Activated naive CD4-positive, alpha-beta T cell treated with Interleukin-2 at 50 U/mL for 16 hours (primary cell): ENCODE measurements around the gene TRAFD1.

Experiments used
- DNase-seq: peaks from one replicate; pipeline ENCODE4 v3.0.0-alpha.2; 2020

Gene TRAFD1

DNA sequence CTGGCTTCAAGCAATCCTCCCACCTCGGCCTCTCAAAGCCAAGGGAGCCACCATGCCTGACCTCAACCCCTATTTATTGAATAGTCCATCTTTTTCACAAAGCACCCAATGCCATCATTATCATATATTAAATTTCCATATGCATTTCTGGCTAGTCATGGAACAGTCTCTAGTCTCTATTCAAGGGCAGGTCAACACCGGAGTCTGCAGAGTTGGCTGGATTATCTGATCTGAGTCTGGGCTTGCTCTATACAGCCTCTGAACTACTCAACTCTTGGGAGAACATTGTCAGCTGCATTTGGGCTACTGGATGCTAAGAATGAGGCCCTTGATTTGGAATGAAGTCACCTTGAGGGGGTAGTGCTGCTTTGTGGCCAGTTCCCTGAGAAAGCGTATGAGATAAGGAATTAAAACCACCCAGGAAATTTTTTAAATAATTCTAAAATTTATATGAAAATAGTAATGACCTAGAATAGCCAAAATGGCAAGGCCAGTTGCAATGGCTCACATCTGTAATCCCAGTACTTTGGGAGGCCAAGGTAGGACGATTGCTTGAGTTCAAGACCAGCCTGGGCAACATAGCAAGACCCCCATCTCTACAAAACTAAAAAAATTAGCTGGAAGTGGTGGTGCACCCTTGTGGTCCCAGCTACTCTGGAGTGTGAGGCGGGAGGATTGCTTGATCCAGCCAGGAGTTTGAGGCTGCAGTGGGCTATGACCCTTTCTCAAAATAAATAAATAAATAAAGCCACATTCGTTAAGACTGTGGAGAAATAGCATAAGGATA is 9.9 kb upstream of the TRAFD1 start:
- no peak for DNase-seq

DNA sequence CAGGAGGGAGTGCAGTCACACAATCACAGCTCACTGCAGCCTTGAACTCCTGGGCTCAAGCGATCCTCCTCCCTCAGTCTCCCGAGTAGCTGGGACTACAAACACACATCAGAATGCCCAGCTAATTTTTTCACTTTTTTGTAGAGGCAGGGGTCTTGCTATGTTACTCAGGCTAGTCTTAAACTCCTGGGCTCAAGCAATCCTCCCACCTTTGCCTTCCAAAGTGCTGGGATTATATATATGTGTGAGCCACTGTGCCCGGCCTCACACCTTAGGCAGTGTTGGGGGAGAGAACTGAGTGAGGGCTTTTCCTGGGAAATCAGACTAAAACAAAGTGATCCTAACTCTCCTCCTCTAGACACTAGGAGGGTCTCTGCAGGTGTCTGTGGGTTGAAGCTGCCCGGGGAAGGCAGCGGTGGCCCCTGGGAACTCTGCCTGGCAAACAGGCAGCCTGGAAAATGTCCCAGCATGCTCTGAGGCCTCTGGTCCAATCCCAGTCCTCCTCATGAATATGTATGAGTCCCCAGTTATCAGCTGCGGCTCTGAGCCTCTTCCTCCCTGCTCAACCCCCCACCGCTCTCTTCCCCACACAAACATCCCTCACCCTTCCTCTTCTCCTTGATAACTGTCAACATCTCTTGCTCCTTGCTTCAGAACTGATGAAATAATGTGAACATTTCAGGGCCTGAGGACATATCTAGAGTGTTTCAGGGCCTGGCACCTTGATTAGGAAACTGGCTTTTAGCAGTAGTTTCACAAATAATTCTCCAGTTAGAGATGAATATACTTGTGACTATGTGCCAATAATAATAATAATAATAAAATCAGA is 8.9 kb upstream of the TRAFD1 start:
- no peak for DNase-seq

DNA sequence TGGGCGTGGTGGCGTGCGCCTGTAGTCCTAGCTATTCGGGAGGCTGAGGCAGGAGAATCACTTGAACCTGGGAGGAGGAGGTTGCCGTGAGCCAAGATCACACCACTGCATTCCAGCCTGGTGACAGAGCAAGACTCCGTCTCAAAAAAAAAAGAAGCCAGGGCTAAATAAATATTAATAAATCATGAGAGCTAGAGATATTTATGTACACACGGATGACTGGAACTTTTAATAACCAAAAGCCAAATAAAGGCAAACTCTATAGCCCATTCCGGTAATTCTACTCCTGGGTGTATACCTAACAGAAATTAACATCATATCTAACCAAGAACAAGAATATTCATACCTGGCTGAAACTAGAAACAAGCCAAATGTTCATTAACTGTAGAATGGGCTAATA is 7.7 kb upstream of the TRAFD1 start:
- DNase-seq = no peak

GRCh38 chr12:112121780-112122565 is 3.4 kb upstream of the TRAFD1 start:
- no peak for DNase-seq

GRCh38 chr12:112122823-112123690 is 2.3 kb upstream of the TRAFD1 start:
- no peak for DNase-seq

GRCh38 chr12:112124918-112125249 is 476 bp upstream of the TRAFD1 start:
- DNase-seq = no peak

GRCh38 chr12:112126000-112126438 is 659 bp downstream of the TRAFD1 start:
- no peak for DNase-seq

GRCh38 chr12:112126911-112127310 is 1.6 kb downstream of the TRAFD1 start:
- DNase-seq = no peak

- no peak for DNase-seq
Measured at GRCh38 chr12:112130441-112130998, 5.2 kb downstream of the TRAFD1 start.

DNA sequence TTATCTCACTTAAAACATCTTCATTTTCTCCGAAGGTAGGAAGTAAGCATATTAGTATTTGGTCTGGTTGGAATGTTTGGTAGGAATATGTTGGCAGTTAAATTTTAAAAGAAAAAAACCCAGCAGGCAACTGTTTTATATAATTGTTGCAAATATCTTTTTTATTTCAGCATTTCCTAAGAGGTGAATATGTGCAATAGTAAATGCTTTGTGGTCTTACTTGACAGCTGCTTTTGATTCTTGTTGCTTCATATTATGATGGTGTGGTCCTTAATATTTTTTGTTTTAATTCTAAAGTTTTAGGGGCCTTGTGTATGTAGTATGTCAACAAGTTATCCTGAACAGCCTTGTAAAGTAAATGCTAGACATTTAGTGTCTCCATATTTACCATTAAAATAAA is 6.3 kb downstream of the TRAFD1 start:
- no peak for DNase-seq

GRCh38 chr12:112133418-112133817 is 8.1 kb downstream of the TRAFD1 start:
- DNase-seq = no peak

- DNase-seq = no peak
Measured at GRCh38 chr12:112134731-112135130, 9.4 kb downstream of the TRAFD1 start.

- no peak for DNase-seq
Measured at GRCh38 chr12:112140728-112141127, 15.4 kb downstream of the TRAFD1 start.

DNA sequence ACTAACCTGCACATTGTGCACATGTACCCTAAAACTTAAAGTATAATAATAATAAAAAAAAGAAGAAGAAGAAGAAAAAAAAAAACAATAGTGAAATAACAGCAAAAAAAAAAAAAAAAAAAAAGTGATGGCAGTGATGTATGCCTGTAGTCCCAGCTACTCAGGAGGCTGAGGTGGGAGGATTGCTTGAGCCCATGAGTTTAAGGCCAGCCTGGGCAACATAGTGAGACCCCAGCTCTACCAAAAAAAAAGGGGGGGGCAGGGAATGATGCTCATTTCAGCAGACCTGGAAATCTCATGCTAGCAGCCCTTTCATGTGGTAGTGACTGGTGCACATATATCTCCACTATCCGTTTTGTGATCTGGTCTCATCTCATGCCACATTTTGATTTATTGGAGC is 20.8 kb downstream of the TRAFD1 start:
- DNase-seq = no peak

DNA sequence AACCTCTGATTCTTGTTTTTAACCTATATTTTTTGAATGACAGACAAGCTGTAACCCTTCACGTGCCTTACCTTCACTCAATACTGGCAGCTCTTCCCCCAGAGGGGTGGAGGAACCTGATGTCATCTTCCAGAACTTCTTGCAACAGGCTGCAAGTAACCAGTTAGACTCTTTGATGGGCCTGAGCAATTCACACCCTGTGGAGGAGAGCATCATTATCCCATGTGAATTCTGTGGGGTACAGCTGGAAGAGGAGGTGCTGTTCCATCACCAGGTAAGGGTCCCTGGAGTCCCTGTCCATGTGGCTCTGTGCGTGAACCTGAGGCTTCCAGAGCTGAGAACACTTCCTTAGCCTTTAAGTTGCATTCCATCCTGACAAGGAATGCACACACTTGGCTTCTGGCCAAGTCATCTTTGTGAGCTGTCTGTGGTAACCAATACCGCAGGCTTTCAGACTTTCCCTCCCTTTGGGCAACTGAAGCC is 22.7 kb downstream of the TRAFD1 start:
- no peak for DNase-seq

DNA sequence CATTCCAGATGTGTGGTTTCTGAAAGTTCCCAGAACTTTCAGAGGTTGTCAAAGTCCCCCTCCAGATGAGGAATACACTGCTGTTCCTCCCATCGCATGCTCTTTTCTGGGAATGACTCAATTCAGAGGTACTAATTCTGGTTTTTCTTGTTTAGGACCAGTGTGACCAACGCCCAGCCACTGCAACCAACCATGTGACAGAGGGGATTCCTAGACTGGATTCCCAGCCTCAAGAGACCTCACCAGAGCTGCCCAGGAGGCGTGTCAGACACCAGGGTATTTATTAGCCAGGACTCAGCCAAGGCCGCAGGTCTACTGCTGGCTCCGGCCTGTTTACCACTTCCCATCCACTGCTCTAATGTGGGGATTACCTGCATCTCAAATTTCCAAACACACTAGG is 24.2 kb downstream of the TRAFD1 start:
- DNase-seq = no peak

- DNase-seq = no peak
Measured at GRCh38 chr12:112151766-112152541, 26.6 kb downstream of the TRAFD1 start.

DNA sequence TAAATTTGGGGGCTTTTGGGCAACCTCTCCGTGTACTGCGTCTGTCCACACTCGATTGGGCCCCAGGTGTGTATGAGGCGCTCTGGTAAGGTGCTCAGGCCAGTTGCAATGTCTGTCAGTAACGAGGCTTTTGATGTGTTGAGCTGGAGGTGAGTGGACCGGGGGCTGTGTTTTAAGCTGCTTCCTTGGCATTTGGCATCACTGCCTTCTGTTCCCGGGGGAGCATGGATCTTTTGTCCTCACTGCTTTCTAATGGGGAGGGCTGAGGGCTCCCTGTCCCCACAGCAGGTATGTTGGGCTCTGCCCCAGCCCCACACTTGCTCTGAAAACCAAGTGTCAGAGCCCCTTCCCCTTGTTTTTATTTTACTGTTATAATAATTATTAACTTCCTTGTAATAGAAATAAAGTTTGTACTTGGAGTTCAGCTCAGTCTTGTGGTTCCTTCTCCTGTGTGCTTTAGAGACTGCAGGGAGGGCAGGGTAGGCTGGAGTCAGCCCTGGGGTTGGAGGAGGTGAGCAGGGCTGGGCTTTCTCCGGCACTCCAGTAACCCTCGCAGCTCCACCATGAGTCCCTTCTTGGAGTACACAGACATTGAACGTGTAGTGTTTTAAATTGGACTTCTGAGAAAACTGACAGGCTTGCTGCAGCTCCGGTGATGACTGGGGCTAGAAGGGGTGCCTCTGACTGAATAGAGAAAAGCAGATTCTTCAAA is 28.0 kb downstream of the TRAFD1 start:
- no peak for DNase-seq

DNA sequence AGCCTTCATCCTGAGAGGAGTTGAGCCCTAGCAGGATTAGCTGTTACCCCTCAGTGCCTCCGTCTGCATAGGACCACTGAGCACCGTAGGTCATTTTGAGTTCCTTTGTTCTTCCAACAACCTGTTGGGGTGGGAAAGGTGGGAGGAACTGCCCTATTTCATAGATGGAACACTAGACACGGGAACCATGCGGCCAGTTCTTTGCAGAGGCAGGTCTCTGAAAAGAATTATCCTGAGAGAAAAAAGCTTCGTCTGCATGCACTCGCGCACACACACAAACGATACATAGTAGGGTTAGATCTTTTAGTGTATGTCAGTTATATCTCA is 28.5 kb downstream of the TRAFD1 start:
- no peak for DNase-seq

- peak; percentile 18 for DNase-seq
Measured at GRCh38 chr12:112158461-112159145, 33.2 kb downstream of the TRAFD1 start.
